ENCODE results near the gene LRBA. TPM values are rescaled to one million over a fixed set of nuclear protein-coding genes. Genes with fewer than 3 reads are reported as not detected.

Gene LRBA
- total and polyA plus RNA-seq, 2 of the 4 experiments (the other 2 are of a cell fraction), result 10.2 to 51.6 TPM

DNA sequence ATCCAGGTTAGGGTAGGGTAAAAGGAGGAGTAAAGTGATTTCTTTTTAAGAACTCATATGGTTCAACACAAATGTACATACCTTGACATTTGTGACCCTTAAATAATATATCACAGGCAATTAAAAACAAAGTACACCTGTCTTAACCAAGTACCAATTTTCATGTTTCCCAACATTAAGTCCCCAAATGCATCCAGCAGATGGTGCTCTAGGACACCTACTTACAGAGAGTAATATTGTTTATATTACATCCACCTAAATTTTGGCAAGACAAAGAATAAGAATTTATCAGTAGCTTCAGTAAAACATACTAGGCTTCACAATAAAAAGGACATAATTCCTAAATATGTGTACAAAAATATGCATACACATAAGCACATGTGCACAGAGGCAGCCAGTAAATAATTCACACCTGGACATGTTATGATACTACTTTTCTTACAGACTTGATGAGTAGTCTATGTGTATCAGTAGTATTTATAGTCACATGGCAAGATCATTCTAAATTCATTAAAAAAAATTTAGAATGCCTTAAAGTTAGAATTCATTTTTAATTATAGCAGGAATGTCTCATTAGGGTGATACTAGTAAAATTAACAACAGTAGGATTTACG, 717.1 kb downstream of the LRBA start:
- CTCF ChIA-PET, result interaction anchor here (0.6 to 2.1 kb wide), 6 partner anchors 8 to 569 kb away, joined by 3 to 13 read pairs (median 3); no protein-coding TSS in a partner anchor
- H3K4ac ChIP-seq (ENCODE audit: low read depth, low read length), result no peak overlapping the region

More for the DNA sequence above, 717.1 kb downstream of the LRBA start:
- no peaks in the 10 kb centered on the region for H4K20me1 ChIP-seq (ENCODE audit: insufficient read depth, low read length)
- TF ChIP-seq MAZ (IDR thresholded peaks at IDR 0.05; ENCODE audit: borderline replicate concordance, low read depth, low read length) (no peak), CHD1 (IDR thresholded peaks at IDR 0.05; ENCODE audit: low read depth, low read length) (no peak), RFX5 (IDR thresholded peaks at IDR 0.05; ENCODE audit: low read depth, low read length) (no peak), RAD21 (IDR thresholded peaks at IDR 0.05; ENCODE audit: low read length) (peak; percentile 88), SMC3 (IDR thresholded peaks at IDR 0.05; ENCODE audit: low read depth, low read length) (peak; percentile 91), NFE2L2 (IDR thresholded peaks at IDR 0.05; ENCODE audit: low read depth, low read length) (no peak), POLR2A (IDR thresholded peaks at IDR 0.05; ENCODE audit: low read depth, low read length) (no peak)
- TF ChIP-seq, protein P1, sequence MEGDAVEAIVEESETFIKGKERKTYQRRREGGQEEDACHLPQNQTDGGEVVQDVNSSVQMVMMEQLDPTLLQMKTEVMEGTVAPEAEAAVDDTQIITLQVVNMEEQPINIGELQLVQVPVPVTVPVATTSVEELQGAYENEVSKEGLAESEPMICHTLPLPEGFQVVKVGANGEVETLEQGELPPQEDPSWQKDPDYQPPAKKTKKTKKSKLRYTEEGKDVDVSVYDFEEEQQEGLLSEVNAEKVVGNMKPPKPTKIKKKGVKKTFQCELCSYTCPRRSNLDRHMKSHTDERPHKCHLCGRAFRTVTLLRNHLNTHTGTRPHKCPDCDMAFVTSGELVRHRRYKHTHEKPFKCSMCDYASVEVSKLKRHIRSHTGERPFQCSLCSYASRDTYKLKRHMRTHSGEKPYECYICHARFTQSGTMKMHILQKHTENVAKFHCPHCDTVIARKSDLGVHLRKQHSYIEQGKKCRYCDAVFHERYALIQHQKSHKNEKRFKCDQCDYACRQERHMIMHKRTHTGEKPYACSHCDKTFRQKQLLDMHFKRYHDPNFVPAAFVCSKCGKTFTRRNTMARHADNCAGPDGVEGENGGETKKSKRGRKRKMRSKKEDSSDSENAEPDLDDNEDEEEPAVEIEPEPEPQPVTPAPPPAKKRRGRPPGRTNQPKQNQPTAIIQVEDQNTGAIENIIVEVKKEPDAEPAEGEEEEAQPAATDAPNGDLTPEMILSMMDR (conservative IDR thresholded peaks at IDR 0.05; ENCODE audit: low read depth, low read length), result peak; percentile 81
- TF ChIP-seq, protein P2, sequence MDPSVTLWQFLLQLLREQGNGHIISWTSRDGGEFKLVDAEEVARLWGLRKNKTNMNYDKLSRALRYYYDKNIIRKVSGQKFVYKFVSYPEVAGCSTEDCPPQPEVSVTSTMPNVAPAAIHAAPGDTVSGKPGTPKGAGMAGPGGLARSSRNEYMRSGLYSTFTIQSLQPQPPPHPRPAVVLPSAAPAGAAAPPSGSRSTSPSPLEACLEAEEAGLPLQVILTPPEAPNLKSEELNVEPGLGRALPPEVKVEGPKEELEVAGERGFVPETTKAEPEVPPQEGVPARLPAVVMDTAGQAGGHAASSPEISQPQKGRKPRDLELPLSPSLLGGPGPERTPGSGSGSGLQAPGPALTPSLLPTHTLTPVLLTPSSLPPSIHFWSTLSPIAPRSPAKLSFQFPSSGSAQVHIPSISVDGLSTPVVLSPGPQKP (IDR thresholded peaks at IDR 0.05; ENCODE audit: borderline replicate concordance, low read depth, low read length), result no peak
- TF ChIP-seq, protein P3, sequence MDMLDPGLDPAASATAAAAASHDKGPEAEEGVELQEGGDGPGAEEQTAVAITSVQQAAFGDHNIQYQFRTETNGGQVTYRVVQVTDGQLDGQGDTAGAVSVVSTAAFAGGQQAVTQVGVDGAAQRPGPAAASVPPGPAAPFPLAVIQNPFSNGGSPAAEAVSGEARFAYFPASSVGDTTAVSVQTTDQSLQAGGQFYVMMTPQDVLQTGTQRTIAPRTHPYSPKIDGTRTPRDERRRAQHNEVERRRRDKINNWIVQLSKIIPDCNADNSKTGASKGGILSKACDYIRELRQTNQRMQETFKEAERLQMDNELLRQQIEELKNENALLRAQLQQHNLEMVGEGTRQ (IDR thresholded peaks at IDR 0.05; ENCODE audit: low read depth, low read length), result no peak
- DNase-seq (peak; percentile 78), ATAC-seq (ENCODE audit: low read depth) (peak; percentile 66)
- no peak overlapping the region for H3K9ac ChIP-seq (ENCODE audit: low read depth, low read length)
- BruUV-seq (replicated peaks), result no TSS peak
- no peak overlapping the region for H4K91ac ChIP-seq (ENCODE audit: insufficient read depth, low read depth, low read length)
- H3K27me3 ChIP-seq (ENCODE audit: control insufficient read depth, insufficient read depth, low read length), result no peaks in the 10 kb centered on the region
- no peak overlapping the region for H3K4me3 ChIP-seq (ENCODE audit: insufficient read depth, low read depth, low read length)
- H4K5ac ChIP-seq (ENCODE audit: low read depth, low read length), result no peak overlapping the region
- H3K27ac ChIP-seq (ENCODE audit: insufficient read depth, low read length), result no peak overlapping the region
- no peak overlapping the region for H2AK9ac ChIP-seq (replicated peaks; ENCODE audit: low read depth, low read length, poor library complexity)
- H2BK5ac ChIP-seq (ENCODE audit: low read depth, low read length, poor library complexity, severe bottlenecking), result no peak overlapping the region
- POLR2A ChIA-PET (ENCODE audit: unreplicated experiment), result no interaction called here
- H3K23ac ChIP-seq (ENCODE audit: low read depth, low read length), result no peak overlapping the region
- H3K79me1 ChIP-seq (ENCODE audit: low read depth in 1 of 2, low read length in 2 of 2), result no peaks in the 10 kb centered on the region
- no peaks in the 10 kb centered on the region for H3K4me1 ChIP-seq (ENCODE audit: control insufficient read depth, insufficient read depth, low read length)
- H2AK5ac ChIP-seq (ENCODE audit: low read depth, low read length), result no peak overlapping the region
- H2AFZ ChIP-seq (replicated peaks; ENCODE audit: low read length, poor library complexity), result no peak overlapping the region
- in situ Hi-C loops (cut with MboI; ENCODE audit: low sequenced_read_pairs) (loop anchor here (5.0 kb wide), 2 partner anchors 289 to 564 kb away; no protein-coding TSS in a partner anchor), intact Hi-C loops (cut with micrococcal nuclease) (loop anchor here (1.0 to 2.0 kb wide), 2 partner anchors 285 to 569 kb away; partner anchors contain the start of gene MAB21L2), dilution Hi-C loops (cut with HindIII; ENCODE audit: low sequenced_read_pairs, unreplicated experiment) (no loop called here)
- no peak overlapping the region for H3K18ac ChIP-seq (ENCODE audit: low read depth, low read length)
- no CpG with 5 or more reads among the region's 1 CpG for WGBS, 2 experiments (ENCODE audit: extremely low coverage in 2 of 2, insufficient read length in 1 of 2)
- H2BK15ac ChIP-seq (ENCODE audit: low read depth, low read length), result no peak overlapping the region
- no peaks in the 10 kb centered on the region for H3K36me3 ChIP-seq (ENCODE audit: control insufficient read depth, insufficient read depth, low read length)
- H4K8ac ChIP-seq (ENCODE audit: low read depth in 2 of 2, low read length in 2 of 2), result no peak overlapping the region
- no peak overlapping the region for H3K4me2 ChIP-seq (ENCODE audit: low read depth, low read length)
- H2BK120ac ChIP-seq (ENCODE audit: low read depth, low read length), result no peak overlapping the region
- H2BK20ac ChIP-seq (ENCODE audit: low read depth, low read length), result no peak overlapping the region
- H3K56ac ChIP-seq (ENCODE audit: extremely low read depth, insufficient read depth, low read length), result no peak overlapping the region
- H3K9me1 ChIP-seq (ENCODE audit: insufficient read depth, low read length), result no peaks in the 10 kb centered on the region
- H3K14ac ChIP-seq (replicated peaks; ENCODE audit: low read depth, low read length), result no peak overlapping the region
- no peaks in the 10 kb centered on the region for H3K9me3 ChIP-seq (ENCODE audit: control insufficient read depth, insufficient read depth, low read length)
